BLaER1 (cell line): ENCODE results near the gene PLCD1.
"Not testable (repeated sequence)": the region's sequence is repeated elsewhere in the genome, so short reads cannot be mapped to it uniquely, and the experiment has no call there.

ENCODE experiments used
- H3K27ac ChIP-seq: shearing (Covaris generic); formaldehyde crosslinking; 2 replicates; pipeline ENCODE4 v1.8.1; 2022
- H3K27me3 ChIP-seq: shearing (Covaris generic); formaldehyde crosslinking; 2 replicates; pipeline ENCODE4 v1.8.1; 2022
- H3K36me3 ChIP-seq: shearing (Covaris generic); formaldehyde crosslinking; 2 replicates; pipeline ENCODE4 v1.8.1; 2022
- H3K4me1 ChIP-seq: shearing (Covaris generic); formaldehyde crosslinking; 2 replicates; pipeline ENCODE4 v1.8.1; 2022
- H3K4me2 ChIP-seq: shearing (Covaris generic); formaldehyde crosslinking; 2 replicates; pipeline ENCODE4 v1.8.1; 2022
- H3K4me3 ChIP-seq: shearing (Covaris generic); formaldehyde crosslinking; 2 replicates; pipeline ENCODE4 v1.8.1; 2022
- H3K9ac ChIP-seq: shearing (Covaris generic); formaldehyde crosslinking; 2 replicates; pipeline ENCODE4 v1.8.1; 2022
- H3K9me3 ChIP-seq: shearing (Covaris generic); formaldehyde crosslinking; 2 replicates; pipeline ENCODE4 v1.8.1; 2022
- H4K20me1 ChIP-seq: shearing (Covaris generic); formaldehyde crosslinking; 2 replicates; pipeline ENCODE4 v1.8.1; 2022
- Cebpa-rat ChIP-seq: shearing (Covaris generic); IDR thresholded peaks from 2 replicates; pipeline ENCODE4 v1.8.1; 2022

Gene PLCD1

GRCh38 chr3:38029400-38030125 is at the start of gene PLCD1:
Gene PLCD1, minus strand, starts transcription at chr3:38029642. Its CDS starts 103 bp downstream, at chr3:38029539.
- no peak for TF ChIP-seq Cebpa-rat
- Histone ChIP-seq H3K9me3 (no peaks in the 10 kb centered on the region; the same call in 1 of the 2 replicates), H3K4me2 (peak within 1 kb of the TSS; percentile 71), H3K4me1 (peaks cover 26% of the 10 kb centered on the region), H3K27me3 (peaks cover 58% of the 10 kb centered on the region), H3K4me3 (peak within 1 kb of the TSS; percentile 56; the same call in 1 of the 2 replicates), H4K20me1 (0 out of 2 replicates have a peak, but pooled peaks cover 7% of the 10 kb centered on the region), H3K36me3 (no peaks in the 10 kb centered on the region), H3K9ac (no peak within 1 kb of the TSS), H3K27ac (no peak within 1 kb of the TSS)

GRCh38 chr3:38077073-38077472 is 47.6 kb upstream of the PLCD1 start:
- not testable (repeated sequence) for H3K4me3 ChIP-seq, H4K20me1 ChIP-seq, H3K9me3 ChIP-seq, H3K27ac ChIP-seq, H3K4me1 ChIP-seq, H3K4me2 ChIP-seq, H3K9ac ChIP-seq, H3K36me3 ChIP-seq, H3K27me3 ChIP-seq

GRCh38 chr3:38070013-38070412 is 40.6 kb upstream of the PLCD1 start:
- H3K27me3 ChIP-seq, result no peaks in the 10 kb centered on the region
- no peaks in the 10 kb centered on the region for H3K4me1 ChIP-seq
- H3K4me2 ChIP-seq, result no peak overlapping the region
- H3K27ac ChIP-seq, result no peak overlapping the region
- TF ChIP-seq Cebpa-rat, result no peak
- no peaks in the 10 kb centered on the region for H4K20me1 ChIP-seq
- H3K4me3 ChIP-seq, result no peak overlapping the region
- peaks cover 5% of the 10 kb centered on the region for H3K9me3 ChIP-seq
- no peaks in the 10 kb centered on the region for H3K36me3 ChIP-seq
- no peak overlapping the region for H3K9ac ChIP-seq

GRCh38 chr3:38067508-38068233 is 38.2 kb upstream of the PLCD1 start:
- TF ChIP-seq Cebpa-rat, result no peak
- Histone ChIP-seq H4K20me1 (no peaks in the 10 kb centered on the region), H3K9ac (no peak overlapping the region), H3K27me3 (no peaks in the 10 kb centered on the region), H3K4me1 (no peaks in the 10 kb centered on the region), H3K27ac (no peak overlapping the region), H3K4me3 (no peak overlapping the region), H3K4me2 (no peak overlapping the region), H3K9me3 (peaks cover 11% of the 10 kb centered on the region), H3K36me3 (no peaks in the 10 kb centered on the region)

- not testable (repeated sequence) for H3K4me3 ChIP-seq, H3K27ac ChIP-seq, H3K9ac ChIP-seq, H3K36me3 ChIP-seq, H4K20me1 ChIP-seq, H3K4me2 ChIP-seq, H3K27me3 ChIP-seq, H3K4me1 ChIP-seq
- H3K9me3 ChIP-seq, result peaks cover 11% of the 10 kb centered on the region
Measured at GRCh38 chr3:38064453-38064852, 35.0 kb upstream of the PLCD1 start.

GRCh38 chr3:38062809-38063208 is 33.4 kb upstream of the PLCD1 start:
- H3K9me3 ChIP-seq, result peaks cover 11% of the 10 kb centered on the region
- H3K4me2 ChIP-seq, result no peak overlapping the region
- H3K9ac ChIP-seq, result no peak overlapping the region

GRCh38 chr3:38059591-38059990 is 30.1 kb upstream of the PLCD1 start:
- no peak overlapping the region for H3K4me3 ChIP-seq
- no peak overlapping the region for H3K4me2 ChIP-seq
- no peak overlapping the region for H3K9ac ChIP-seq
- H4K20me1 ChIP-seq, result no peaks in the 10 kb centered on the region
- H3K27me3 ChIP-seq, result no peaks in the 10 kb centered on the region
- peaks cover 9% of the 10 kb centered on the region for H3K4me1 ChIP-seq
- H3K9me3 ChIP-seq, result peaks cover 4% of the 10 kb centered on the region
- no peaks in the 10 kb centered on the region for H3K36me3 ChIP-seq
- TF ChIP-seq Cebpa-rat, result no peak
- no peak overlapping the region for H3K27ac ChIP-seq

More at GRCh38 chr3:38062809-38063208, 33.4 kb upstream of the PLCD1 start:
- Histone ChIP-seq H3K4me3 (no peak overlapping the region), H3K27ac (no peak overlapping the region), H3K27me3 (no peaks in the 10 kb centered on the region), H3K36me3 (no peaks in the 10 kb centered on the region), H3K4me1 (no peaks in the 10 kb centered on the region), H4K20me1 (no peaks in the 10 kb centered on the region)
- TF ChIP-seq Cebpa-rat, result no peak

GRCh38 chr3:38059148-38059547 is 29.7 kb upstream of the PLCD1 start:
- TF ChIP-seq Cebpa-rat, result no peak
- H3K36me3 ChIP-seq, result no peaks in the 10 kb centered on the region
- no peak overlapping the region for H3K4me3 ChIP-seq

GRCh38 chr3:38054499-38055001 is 25.1 kb upstream of the PLCD1 start:
- H3K36me3 ChIP-seq, result no peaks in the 10 kb centered on the region
- no peak for TF ChIP-seq Cebpa-rat

More at GRCh38 chr3:38059148-38059547, 29.7 kb upstream of the PLCD1 start:
- Histone ChIP-seq H3K27me3 (no peaks in the 10 kb centered on the region), H3K27ac (no peak overlapping the region), H3K9me3 (no peaks in the 10 kb centered on the region), H3K9ac (no peak overlapping the region), H3K4me2 (no peak overlapping the region), H4K20me1 (no peaks in the 10 kb centered on the region), H3K4me1 (peaks cover 14% of the 10 kb centered on the region)

GRCh38 chr3:38053813-38054498 is 24.5 kb upstream of the PLCD1 start:
- not testable (repeated sequence) for H3K36me3 ChIP-seq, H3K27me3 ChIP-seq, H4K20me1 ChIP-seq, H3K9ac ChIP-seq, H3K4me3 ChIP-seq
- H3K27ac ChIP-seq, result peak overlapping the region; percentile 44; the same call in 1 of the 2 replicates
- H3K9me3 ChIP-seq, result peaks cover 23% of the 10 kb centered on the region
- H3K4me1 ChIP-seq, result peaks cover 16% of the 10 kb centered on the region
- H3K4me2 ChIP-seq, result peak overlapping the region; percentile 64

More at GRCh38 chr3:38054499-38055001, 25.1 kb upstream of the PLCD1 start:
- Histone ChIP-seq H3K4me3 (no peak overlapping the region), H3K27ac (peak overlapping the region; percentile 44; the same call in 1 of the 2 replicates), H3K9ac (no peak overlapping the region; the same call in 1 of the 2 replicates), H3K9me3 (peaks cover 23% of the 10 kb centered on the region), H3K27me3 (no peaks in the 10 kb centered on the region), H4K20me1 (no peaks in the 10 kb centered on the region), H3K4me1 (peaks cover 16% of the 10 kb centered on the region), H3K4me2 (peak overlapping the region; percentile 64)

- Histone ChIP-seq H3K4me1 (peaks cover 16% of the 10 kb centered on the region), H3K9me3 (peaks cover 23% of the 10 kb centered on the region)
- not testable (repeated sequence) for H3K27me3 ChIP-seq, H3K27ac ChIP-seq, H3K4me2 ChIP-seq, H4K20me1 ChIP-seq, H3K4me3 ChIP-seq, H3K36me3 ChIP-seq, H3K9ac ChIP-seq
Measured at GRCh38 chr3:38053286-38053685, 23.8 kb upstream of the PLCD1 start.
